Adipocyte (in vitro differentiated cells): Measurements from ENCODE around the gene SDF2L1.
"Not testable (repeated sequence)": the region's sequence is repeated elsewhere in the genome, so short reads cannot be mapped to it uniquely, and the experiment has no call there.

Experiments
- DNase-seq: peaks from one replicate; pipeline ENCODE4 v3.0.0-alpha.2; 2015; ENCODE audit warnings: low read depth
- H3K27me3 ChIP-seq: replicated peaks from 2 replicates; pipeline ENCODE4 v1.7.0; 2013; ENCODE audit warnings: mild to moderate bottlenecking, low read length, moderate library complexity; ENCODE audit not compliant: control insufficient read depth, insufficient read depth
- H3K36me3 ChIP-seq: 2 replicates; pipeline ENCODE4 v1.7.0; 2013; ENCODE audit warnings: low read length, mild to moderate bottlenecking, moderate library complexity; ENCODE audit not compliant: control insufficient read depth, insufficient read depth, severe bottlenecking
- H3K4me1 ChIP-seq: 2 replicates; pipeline ENCODE4 v1.7.0; 2013; ENCODE audit warnings: mild to moderate bottlenecking, low read length, moderate library complexity; ENCODE audit not compliant: control insufficient read depth, insufficient read depth
- H3K4me3 ChIP-seq: 2 replicates; pipeline ENCODE4 v1.7.0; 2013; ENCODE audit warnings: mild to moderate bottlenecking, low read length, moderate library complexity
- H3K9ac ChIP-seq: 2 replicates; pipeline ENCODE4 v1.7.0; 2013; ENCODE audit warnings: mild to moderate bottlenecking, low read length, moderate library complexity
- H3K9me3 ChIP-seq: 2 replicates; pipeline ENCODE4 v1.7.0; 2013; ENCODE audit warnings: mild to moderate bottlenecking, low read length, moderate library complexity; ENCODE audit not compliant: control insufficient read depth

Gene SDF2L1

GRCh38 chr22:21632931-21633330 lies 9.2 kb upstream of the SDF2L1 start:
- Histone ChIP-seq H3K4me1 (no peaks in the 10 kb centered on the region), H3K9me3 (no peaks in the 10 kb centered on the region), H3K27me3 (no peaks in the 10 kb centered on the region), H3K4me3 (no peak overlapping the region), H3K36me3 (no peaks in the 10 kb centered on the region), H3K9ac (no peak overlapping the region)
- DNase-seq = no peak

- Histone ChIP-seq H3K27me3 (no peaks in the 10 kb centered on the region), H3K36me3 (no peaks in the 10 kb centered on the region), H3K9ac (no peak overlapping the region), H3K9me3 (no peaks in the 10 kb centered on the region), H3K4me1 (no peaks in the 10 kb centered on the region), H3K4me3 (no peak overlapping the region)
- no peak for DNase-seq
Measured at GRCh38 chr22:21633481-21633880, 8.6 kb upstream of the SDF2L1 start.

- Histone ChIP-seq H3K9me3 (no peaks in the 10 kb centered on the region), H3K4me3 (no peak overlapping the region), H3K9ac (no peak overlapping the region), H3K27me3 (no peaks in the 10 kb centered on the region), H3K36me3 (no peaks in the 10 kb centered on the region), H3K4me1 (no peaks in the 10 kb centered on the region)
- DNase-seq = no peak
Measured at GRCh38 chr22:21634081-21634480, 8.0 kb upstream of the SDF2L1 start.

- Histone ChIP-seq H3K36me3 (no peaks in the 10 kb centered on the region), H3K27me3 (no peaks in the 10 kb centered on the region), H3K9ac (no peak overlapping the region), H3K4me1 (no peaks in the 10 kb centered on the region), H3K4me3 (no peak overlapping the region), H3K9me3 (no peaks in the 10 kb centered on the region)
- DNase-seq = no peak
Measured at GRCh38 chr22:21634844-21635243, 7.3 kb upstream of the SDF2L1 start.

- Histone ChIP-seq H3K9ac (no peak overlapping the region), H3K27me3 (no peaks in the 10 kb centered on the region), H3K36me3 (no peaks in the 10 kb centered on the region), H3K4me1 (no peaks in the 10 kb centered on the region), H3K9me3 (no peaks in the 10 kb centered on the region), H3K4me3 (no peak overlapping the region)
- no peak for DNase-seq
Measured at GRCh38 chr22:21635771-21636510, 6.2 kb upstream of the SDF2L1 start.

GRCh38 chr22:21636629-21637218 lies 5.4 kb upstream of the SDF2L1 start:
- Histone ChIP-seq H3K27me3 (no peaks in the 10 kb centered on the region), H3K9me3 (no peaks in the 10 kb centered on the region), H3K4me3 (no peak overlapping the region), H3K36me3 (no peaks in the 10 kb centered on the region), H3K4me1 (peaks cover 4% of the 10 kb centered on the region), H3K9ac (no peak overlapping the region)
- no peak for DNase-seq

GRCh38 chr22:21637450-21637849 lies 4.7 kb upstream of the SDF2L1 start:
- H3K4me3 ChIP-seq, H3K9me3 ChIP-seq, H3K27me3 ChIP-seq, H3K4me1 ChIP-seq, DNase-seq, H3K9ac ChIP-seq, H3K36me3 ChIP-seq: not testable (repeated sequence)

GRCh38 chr22:21639359-21639758 lies 2.7 kb upstream of the SDF2L1 start:
- H3K4me3 ChIP-seq = no peak overlapping the region
- H3K9me3 ChIP-seq = no peaks in the 10 kb centered on the region
- H3K9ac ChIP-seq = no peak overlapping the region
- no peaks in the 10 kb centered on the region for H3K27me3 ChIP-seq
- no peak for DNase-seq
- peaks cover 9% of the 10 kb centered on the region for H3K4me1 ChIP-seq
- no peaks in the 10 kb centered on the region for H3K36me3 ChIP-seq

- Histone ChIP-seq H3K27me3 (no peaks in the 10 kb centered on the region), H3K4me1 (peaks cover 9% of the 10 kb centered on the region), H3K4me3 (no peak overlapping the region), H3K9me3 (no peaks in the 10 kb centered on the region), H3K36me3 (no peaks in the 10 kb centered on the region), H3K9ac (no peak overlapping the region)
- no peak for DNase-seq
Measured at GRCh38 chr22:21640810-21641209, 1.3 kb upstream of the SDF2L1 start.

GRCh38 chr22:21641417-21641788 lies 699 bp upstream of the SDF2L1 start:
- DNase-seq = peak; percentile 65
- Histone ChIP-seq H3K9ac (peak overlapping the region; percentile 76), H3K4me1 (peaks cover 9% of the 10 kb centered on the region), H3K36me3 (no peaks in the 10 kb centered on the region), H3K9me3 (no peaks in the 10 kb centered on the region), H3K4me3 (peak overlapping the region; percentile 87), H3K27me3 (no peaks in the 10 kb centered on the region)

GRCh38 chr22:21642584-21643448 lies 714 bp downstream of the SDF2L1 start:
- H3K4me3 ChIP-seq = peak overlapping the region; percentile 87
- H3K36me3 ChIP-seq = no peaks in the 10 kb centered on the region
- DNase-seq = peak; percentile 81
- peaks cover 9% of the 10 kb centered on the region for H3K4me1 ChIP-seq
- no peaks in the 10 kb centered on the region for H3K9me3 ChIP-seq
- H3K27me3 ChIP-seq = no peaks in the 10 kb centered on the region
- peak overlapping the region; percentile 80 for H3K9ac ChIP-seq
